ENCODE results near the gene KRT23. TPM values are rescaled to one million over a fixed set of nuclear protein-coding genes. Genes with fewer than 3 reads are reported as not detected.

The KRT23 gene
- total and polyA plus RNA-seq, 2 of the 13 experiments (the other 11 are each of a cell fraction or from before 2014, with no cell fraction given) = 24.7 to 51.1 TPM

DNA sequence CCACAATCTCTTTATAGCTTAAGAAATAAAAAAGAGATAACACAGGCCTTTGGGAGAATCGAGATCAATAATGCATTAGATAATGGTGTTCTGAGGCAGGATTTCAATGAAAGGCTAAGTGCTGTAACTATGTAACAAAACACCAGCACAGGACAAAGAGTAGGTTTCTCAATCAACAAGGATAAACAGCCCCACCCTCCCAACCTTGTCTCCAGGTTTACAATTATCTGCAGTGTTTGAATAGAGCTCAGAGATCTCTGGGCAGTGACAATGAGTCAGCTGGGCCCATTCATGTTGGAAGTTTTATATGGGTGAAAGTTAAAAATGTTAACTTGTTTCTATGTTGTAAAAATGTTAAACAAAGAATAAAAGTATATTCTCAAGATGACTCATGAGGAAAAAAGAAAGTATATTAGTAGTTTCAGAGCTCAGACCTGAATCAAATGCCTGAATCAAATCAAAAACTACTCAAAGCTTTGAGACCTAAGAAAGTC, 35.4 kb downstream of the KRT23 start (continued):
- TF ChIP-seq ZNF644 (CRISPR knock-in tag; IDR thresholded peaks at IDR 0.05; ENCODE audit: low read depth) (peak; percentile 89), ZFP36L2 (CRISPR knock-in tag; IDR thresholded peaks at IDR 0.05) (0 out of 2 replicates have a peak, but pooled peaks have one; percentile 34), SIX1 (CRISPR knock-in tag; IDR thresholded peaks at IDR 0.05; ENCODE audit: borderline replicate concordance) (peak; percentile 99), NKX3-1 (CRISPR knock-in tag; IDR thresholded peaks at IDR 0.05) (peak; percentile 43; the same call in 1 of the 2 replicates), ELF1 (CRISPR knock-in tag; IDR thresholded peaks at IDR 0.05) (peak; percentile 31; the same call in 1 of the 2 replicates), NCOR1 (IDR thresholded peaks at IDR 0.05; ENCODE audit: borderline replicate concordance, low read length) (peak; percentile 93), BRCA1 (CRISPR knock-in tag; IDR thresholded peaks at IDR 0.05) (no peak), ZNF44 (CRISPR knock-in tag; IDR thresholded peaks at IDR 0.05) (no peak), ETV5 (CRISPR knock-in tag; IDR thresholded peaks at IDR 0.05; ENCODE audit: borderline replicate concordance) (peak; percentile 73; the same call in 1 of the 2 replicates), BHLHE40 (IDR thresholded peaks at IDR 0.05; ENCODE audit: low read length) (0 out of 2 replicates have a peak, but pooled peaks have one; percentile 29), AKAP8 (CRISPR knock-in tag; IDR thresholded peaks at IDR 0.05) (no peak), ZNF619 (CRISPR knock-in tag; IDR thresholded peaks at IDR 0.05) (no peak), KDM4B (CRISPR knock-in tag; IDR thresholded peaks at IDR 0.05) (0 out of 2 replicates have a peak, but pooled peaks have one; percentile 22), ZNF878 (CRISPR knock-in tag; IDR thresholded peaks at IDR 0.05) (peak; percentile 75; the same call in 1 of the 2 replicates), ZNF703 (CRISPR knock-in tag; IDR thresholded peaks at IDR 0.05; ENCODE audit: borderline replicate concordance) (no peak), ZNF768 (CRISPR knock-in tag; IDR thresholded peaks at IDR 0.05) (no peak), ZNF607 (CRISPR knock-in tag; IDR thresholded peaks at IDR 0.05; ENCODE audit: borderline replicate concordance) (peak; percentile 38; the same call in 1 of the 2 replicates), ZNF614 (CRISPR knock-in tag; IDR thresholded peaks at IDR 0.05; ENCODE audit: borderline replicate concordance) (peak; percentile 92), DPF2 (CRISPR knock-in tag; IDR thresholded peaks at IDR 0.05; ENCODE audit: borderline replicate concordance, low read depth) (peak; percentile 86), ZSCAN21 (CRISPR knock-in tag; IDR thresholded peaks at IDR 0.05; ENCODE audit: borderline replicate concordance) (no peak), SMARCE1 (IDR thresholded peaks at IDR 0.05; ENCODE audit: borderline replicate concordance) (no peak), NFYB (CRISPR knock-in tag; IDR thresholded peaks at IDR 0.05) (no peak), NFRKB (IDR thresholded peaks at IDR 0.05) (no peak), FOXJ3 (CRISPR knock-in tag; IDR thresholded peaks at IDR 0.05; ENCODE audit: borderline replicate concordance) (peak; percentile 95; the same call in 1 of the 2 replicates)
- TF ChIP-seq, protein P1, sequence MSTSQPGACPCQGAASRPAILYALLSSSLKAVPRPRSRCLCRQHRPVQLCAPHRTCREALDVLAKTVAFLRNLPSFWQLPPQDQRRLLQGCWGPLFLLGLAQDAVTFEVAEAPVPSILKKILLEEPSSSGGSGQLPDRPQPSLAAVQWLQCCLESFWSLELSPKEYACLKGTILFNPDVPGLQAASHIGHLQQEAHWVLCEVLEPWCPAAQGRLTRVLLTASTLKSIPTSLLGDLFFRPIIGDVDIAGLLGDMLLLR (CRISPR knock-in tag; IDR thresholded peaks at IDR 0.05) = no peak
- TF ChIP-seq, protein P2, sequence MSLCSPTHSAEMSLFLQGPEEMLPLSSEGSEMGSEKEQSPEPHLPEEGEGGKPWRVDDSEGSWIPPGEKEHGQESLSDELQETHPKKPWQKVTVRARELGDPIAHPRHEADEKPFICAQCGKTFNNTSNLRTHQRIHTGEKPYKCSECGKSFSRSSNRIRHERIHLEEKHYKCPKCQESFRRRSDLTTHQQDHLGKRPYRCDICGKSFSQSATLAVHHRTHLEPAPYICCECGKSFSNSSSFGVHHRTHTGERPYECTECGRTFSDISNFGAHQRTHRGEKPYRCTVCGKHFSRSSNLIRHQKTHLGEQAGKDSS (CRISPR knock-in tag; IDR thresholded peaks at IDR 0.05; ENCODE audit: borderline replicate concordance, low read depth) = 0 out of 2 replicates have a peak, but pooled peaks have one; percentile 27
- TF ChIP-seq, protein P3, sequence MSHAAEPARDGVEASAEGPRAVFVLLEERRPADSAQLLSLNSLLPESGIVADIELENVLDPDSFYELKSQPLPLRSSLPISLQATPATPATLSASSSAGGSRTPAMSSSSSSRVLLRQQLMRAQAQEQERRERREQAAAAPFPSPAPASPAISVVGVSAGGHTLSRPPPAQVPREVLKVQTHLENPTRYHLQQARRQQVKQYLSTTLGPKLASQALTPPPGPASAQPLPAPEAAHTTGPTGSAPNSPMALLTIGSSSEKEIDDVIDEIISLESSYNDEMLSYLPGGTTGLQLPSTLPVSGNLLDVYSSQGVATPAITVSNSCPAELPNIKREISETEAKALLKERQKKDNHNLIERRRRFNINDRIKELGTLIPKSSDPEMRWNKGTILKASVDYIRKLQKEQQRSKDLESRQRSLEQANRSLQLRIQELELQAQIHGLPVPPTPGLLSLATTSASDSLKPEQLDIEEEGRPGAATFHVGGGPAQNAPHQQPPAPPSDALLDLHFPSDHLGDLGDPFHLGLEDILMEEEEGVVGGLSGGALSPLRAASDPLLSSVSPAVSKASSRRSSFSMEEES (CRISPR knock-in tag; IDR thresholded peaks at IDR 0.05) = peak; percentile 81
- TF ChIP-seq, protein P4, sequence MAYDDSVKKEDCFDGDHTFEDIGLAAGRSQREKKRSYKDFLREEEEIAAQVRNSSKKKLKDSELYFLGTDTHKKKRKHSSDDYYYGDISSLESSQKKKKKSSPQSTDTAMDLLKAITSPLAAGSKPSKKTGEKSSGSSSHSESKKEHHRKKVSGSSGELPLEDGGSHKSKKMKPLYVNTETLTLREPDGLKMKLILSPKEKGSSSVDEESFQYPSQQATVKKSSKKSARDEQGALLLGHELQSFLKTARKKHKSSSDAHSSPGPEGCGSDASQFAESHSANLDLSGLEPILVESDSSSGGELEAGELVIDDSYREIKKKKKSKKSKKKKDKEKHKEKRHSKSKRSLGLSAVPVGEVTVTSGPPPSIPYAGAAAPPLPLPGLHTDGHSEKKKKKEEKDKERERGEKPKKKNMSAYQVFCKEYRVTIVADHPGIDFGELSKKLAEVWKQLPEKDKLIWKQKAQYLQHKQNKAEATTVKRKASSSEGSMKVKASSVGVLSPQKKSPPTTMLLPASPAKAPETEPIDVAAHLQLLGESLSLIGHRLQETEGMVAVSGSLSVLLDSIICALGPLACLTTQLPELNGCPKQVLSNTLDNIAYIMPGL (CRISPR knock-in tag; IDR thresholded peaks at IDR 0.05; ENCODE audit: borderline replicate concordance in 1 of 2, low read depth in 1 of 2) = peak in 1 of 2 experiments; percentile 43; a peak in 1 of 4 replicates
